Mucosa of descending colon (tissue), 3 donors: Measurements from ENCODE around the gene ANTXR2. TPM values are rescaled to one million over a fixed set of nuclear protein-coding genes. Genes with fewer than 3 reads are reported as not detected.
"Not testable (repeated sequence)": the region's sequence is repeated elsewhere in the genome, so short reads cannot be mapped to it uniquely, and the experiment has no call there.

Source experiments
- ATAC-seq: fragments of 200-7000 bp; cut with Tn5 transposase; one replicate; pipeline ENCODE4 v1.9.1; 2020; ENCODE audit warnings: mild to moderate bottlenecking, moderate library complexity
- DNase-seq, 3 donors: peaks; one replicate each; pipeline ENCODE4 v3.0.0-alpha.2; 2020
- H3K36me3 ChIP-seq: fragments of 200-600 bp; one replicate; pipeline ENCODE4 v1.8.0; 2021; ENCODE audit warnings: low read depth, mild to moderate bottlenecking
- H3K4me1 ChIP-seq: fragments of 200-600 bp; one replicate; pipeline ENCODE4 v1.8.0; 2021; ENCODE audit warnings: low read depth, mild to moderate bottlenecking
- H3K4me3 ChIP-seq: fragments of 200-600 bp; one replicate; pipeline ENCODE4 v1.8.0; 2021; ENCODE audit warnings: mild to moderate bottlenecking
- H3K9me3 ChIP-seq: fragments of 200-600 bp; one replicate; pipeline ENCODE4 v1.8.0; 2021; ENCODE audit warnings: mild to moderate bottlenecking
- CTCF ChIP-seq: fragments of 200-600 bp; IDR thresholded peaks from one replicate; pipeline ENCODE4 v1.8.0; 2022; ENCODE audit warnings: antibody characterized with exemption, mild to moderate bottlenecking
- intact Hi-C, 2 donors: fragments of 100-400 bp; cut with DNase I in 1 of 2; cut with micrococcal nuclease in 1 of 2; formaldehyde crosslinking; loops; one replicate each; pipeline versions ENCODE4 v1.11.0 to v1.11.1; 2022; cut with DNase I, micrococcal nuclease
- total RNA-seq, 3 donors: library from RNA; stranded (reverse); fragmentation: NEBNext Ultra II Directional in 2 of 3; extraction: Animal tissue kit (Norgen Biotek cat#: 25700) in 2 of 3; gene quantifications; one replicate each; pipeline versions ENCODE4 v1.2.1 to v1.2.4, GENCODE V29; 2021 to 2023
- donor health status: DM: no; HTN: no; CAD: no; lungs with moderate emphysema.
- donor health status: DM: no; HTN: no; CAD: no.
- donor health status: DM: no; HTN: yes; CAD: no.

ANTXR2 gene
- total RNA-seq, 3 donors from 2014 or later = 83.2 to 276 (median 120) TPM

- intact Hi-C loops = no loop called here
- DNase-seq (no peak), ATAC-seq (no peak)
- H3K36me3 ChIP-seq = no peaks in the 10 kb centered on the region
- no peaks in the 10 kb centered on the region for H3K4me1 ChIP-seq
- H3K9me3 ChIP-seq = no peaks in the 10 kb centered on the region
- no peak overlapping the region for H3K4me3 ChIP-seq
- no peak for TF ChIP-seq CTCF
These were observed 76.2 kb downstream of the ANTXR2 start for GRCh38 chr4:79996851-79997250.

- Histone ChIP-seq H3K4me1 (no peaks in the 10 kb centered on the region), H3K4me3 (no peak overlapping the region), H3K36me3 (no peaks in the 10 kb centered on the region), H3K9me3 (no peaks in the 10 kb centered on the region)
- no peak for ATAC-seq
- intact Hi-C loops = no loop called here
- no peak for DNase-seq
- TF ChIP-seq CTCF = no peak
These were observed 79.6 kb downstream of the ANTXR2 start for GRCh38 chr4:79993476-79993875.

GRCh38 chr4:79991601-79992000, 81.4 kb downstream of the ANTXR2 start:
- ATAC-seq (no peak), DNase-seq (no peak)
- Histone ChIP-seq H3K9me3 (no peaks in the 10 kb centered on the region), H3K4me3 (no peak overlapping the region), H3K36me3 (no peaks in the 10 kb centered on the region), H3K4me1 (no peaks in the 10 kb centered on the region)
- intact Hi-C loops = no loop called here
- no peak for TF ChIP-seq CTCF

- H3K4me3 ChIP-seq, intact Hi-C loops, H3K36me3 ChIP-seq, H3K4me1 ChIP-seq, H3K9me3 ChIP-seq, ATAC-seq, DNase-seq: not testable (repeated sequence)
These were observed 81.9 kb downstream of the ANTXR2 start for GRCh38 chr4:79991100-79991499.

GRCh38 chr4:79987401-79987800, 85.6 kb downstream of the ANTXR2 start:
- DNase-seq = no peak
- no peak overlapping the region for H3K4me3 ChIP-seq
- no peak for TF ChIP-seq CTCF
- H3K9me3 ChIP-seq = no peaks in the 10 kb centered on the region
- H3K4me1 ChIP-seq = no peaks in the 10 kb centered on the region
- no peaks in the 10 kb centered on the region for H3K36me3 ChIP-seq
- no peak for ATAC-seq
- intact Hi-C loops = no loop called here

- ATAC-seq = no peak
These were observed 89.6 kb downstream of the ANTXR2 start for GRCh38 chr4:79983431-79983830.

More at GRCh38 chr4:79983431-79983830, 89.6 kb downstream of the ANTXR2 start:
- Histone ChIP-seq H3K36me3 (no peaks in the 10 kb centered on the region), H3K4me3 (no peak overlapping the region), H3K9me3 (no peaks in the 10 kb centered on the region), H3K4me1 (no peaks in the 10 kb centered on the region)
- no peak for TF ChIP-seq CTCF
- DNase-seq = no peak
- intact Hi-C loops = no loop called here
